Gastroesophageal sphincter (tissue), 4 donors: ENCODE results near the gene COLQ. TPM values are rescaled to one million over a fixed set of nuclear protein-coding genes. Genes with fewer than 3 reads are reported as not detected.

Experiments used
- ATAC-seq: fragments of 150-250 bp; one replicate; pipeline ENCODE4 v1.9.1; 2016; ENCODE audit warnings: mild to moderate bottlenecking, moderate library complexity
- H3K27ac ChIP-seq, 4 donors: fragments of 200-600 bp; sonication (generic) in 3 of 4; 1 replicate in 3 of 4; 2 replicates in 1 of 4; pipeline ENCODE4 v1.5.1; 2016 to 2019
- H3K27me3 ChIP-seq: fragments of 200-600 bp; sonication (generic); one replicate; pipeline ENCODE4 v1.5.1; 2019
- H3K36me3 ChIP-seq, 2 donors: fragments of 200-600 bp; sonication (generic); one replicate each; pipeline ENCODE4 v1.5.1; 2019; ENCODE audit warnings: control low read depth in 1 of 2
- H3K4me1 ChIP-seq, 3 donors: fragments of 200-600 bp; sonication (generic); 1 replicate in 2 of 3; 2 replicates in 1 of 3; pipeline ENCODE4 v1.5.1; 2016 to 2019; ENCODE audit warnings: control low read depth in 2 of 3
- H3K4me3 ChIP-seq, 2 donors: fragments of 200-600 bp; sonication (generic); one replicate each; pipeline ENCODE4 v1.5.1; 2019; ENCODE audit warnings: mild to moderate bottlenecking in 1 of 2, moderate library complexity in 1 of 2
- H3K9me3 ChIP-seq, 3 donors: fragments of 200-600 bp; sonication (generic); one replicate each; pipeline ENCODE4 v1.5.1; 2017 to 2019; ENCODE audit warnings: control low read depth in 2 of 3
- CTCF ChIP-seq, 4 experiments: fragments of 200-600 bp in 2 of 4; fragments of 450-650 bp in 2 of 4; sonication (generic) in 1 of 4; IDR thresholded peaks; one replicate each; pipeline ENCODE4 v1.5.1; 2017 to 2019; ENCODE audit warnings: antibody characterized with exemption in 4 of 4, mild to moderate bottlenecking in 2 of 4, moderate library complexity in 2 of 4
- EP300 ChIP-seq: sonication (generic); formaldehyde crosslinking; IDR thresholded peaks from one replicate; pipeline ENCODE4 v1.6.1; 2017; ENCODE audit warnings: antibody characterized with exemption, mild to moderate bottlenecking
- POLR2A ChIP-seq, 2 donors: fragments of 450-650 bp; IDR thresholded peaks; one replicate each; pipeline ENCODE4 v1.6.1; 2017; ENCODE audit warnings: antibody characterized with exemption in 2 of 2, mild to moderate bottlenecking in 2 of 2, moderate library complexity in 1 of 2
- POLR2AphosphoS5 ChIP-seq: sonication (generic); formaldehyde crosslinking; IDR thresholded peaks from one replicate; pipeline ENCODE4 v1.6.1; 2017; ENCODE audit warnings: antibody characterized with exemption
- WGBS, 2 donors: methylation state at CpG; one replicate each; pipeline ENCODE4 v1.1.5; 2018; ENCODE audit warnings: low coverage in 1 of 2; 5-methylcytosine and 5-hydroxymethylcytosine counted together
- total RNA-seq, 4 donors: library from RNA; depleted of rRNA; stranded (reverse); fragments of >200 nt; gene quantifications; one replicate each; pipeline ENCODE4 v1.1.0, GENCODE V29; 2016

Gene COLQ
- total RNA-seq, 4 donors from 2014 or later, result 0.57 to 2.7 (median 1.8) TPM

DNA sequence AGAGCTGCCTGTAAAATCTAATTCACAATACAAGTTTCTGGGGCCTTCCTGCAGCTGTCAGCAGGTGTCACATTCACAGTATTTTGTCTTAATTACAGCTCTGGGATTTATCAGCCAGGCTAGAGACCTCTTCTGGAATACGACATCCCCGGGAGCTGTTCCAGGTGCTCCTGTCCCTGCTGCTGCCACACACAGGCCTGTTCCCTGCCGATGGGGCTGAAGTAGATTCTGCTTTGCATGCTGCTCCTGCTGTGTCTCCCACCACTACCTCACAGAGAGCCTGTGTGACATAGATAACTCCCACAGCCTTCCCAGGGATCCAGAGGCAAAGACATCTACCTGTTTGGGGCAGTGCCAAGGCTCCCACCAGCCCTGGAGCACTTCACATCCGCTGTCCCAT is 20.4 kb downstream of the COLQ start:
- 0% methylated on average over 1 of the region's 4 CpGs; no CpG with 5 or more reads in 1 of the 2 donors for WGBS, 2 donors
- Histone ChIP-seq H3K4me3 (no peak overlapping the region), H3K27ac (no peak overlapping the region), H3K27me3 (no peaks in the 10 kb centered on the region), H3K9me3 (no peaks in the 10 kb centered on the region), H3K36me3 (no peaks in the 10 kb centered on the region), H3K4me1 (peaks cover 0 to 26% (median 3%) of the 10 kb centered on the region in 3 donors)
- TF ChIP-seq EP300 (no peak), POLR2A (IDR thresholded peaks at IDR 0.05) (no peak), POLR2AphosphoS5 (no peak), CTCF (IDR thresholded peaks at IDR 0.05) (no peak)
- no peak for ATAC-seq

GRCh38 chr3:15500107-15500724 is 21.3 kb downstream of the COLQ start:
- H3K36me3 ChIP-seq, result no peaks in the 10 kb centered on the region
- H3K27me3 ChIP-seq, result no peaks in the 10 kb centered on the region
- H3K4me1 ChIP-seq, result peaks cover 0 to 35% (median 11%) of the 10 kb centered on the region in 3 donors
- ATAC-seq, result no peak
- H3K27ac ChIP-seq, result no peak overlapping the region
- TF ChIP-seq EP300 (no peak), POLR2AphosphoS5 (no peak), POLR2A (IDR thresholded peaks at IDR 0.05) (no peak)
- H3K9me3 ChIP-seq, result no peaks in the 10 kb centered on the region
- WGBS, 2 donors, result 41 to 67% methylated on average over 3 of the region's 3 CpGs
- H3K4me3 ChIP-seq, result no peak overlapping the region

DNA sequence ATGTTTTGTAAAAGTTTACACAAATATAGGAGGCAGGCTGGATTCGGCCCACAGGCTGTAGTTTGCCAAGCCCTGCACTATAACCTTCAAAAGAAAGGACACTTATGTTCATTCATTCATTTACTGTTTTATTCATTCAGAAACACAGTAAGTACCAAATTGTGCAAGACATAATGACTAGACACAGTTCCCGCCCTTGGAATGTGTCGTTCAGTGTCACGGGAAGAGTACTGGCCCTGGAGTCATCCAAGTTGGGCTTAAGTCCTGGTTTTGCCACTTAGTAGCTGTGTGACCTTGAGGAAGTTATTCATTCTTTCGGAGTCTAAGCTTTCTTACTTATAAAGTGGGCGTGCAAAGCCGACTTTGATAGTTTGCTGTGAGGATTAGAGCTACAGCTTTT is 22.0 kb downstream of the COLQ start:
- WGBS, 2 donors, result 82 to 100% methylated on average over 1 to 7 of the region's 7 CpGs
- Histone ChIP-seq H3K4me1 (peaks cover 0 to 42% (median 11%) of the 10 kb centered on the region in 3 donors), H3K9me3 (no peaks in the 10 kb centered on the region), H3K27me3 (no peaks in the 10 kb centered on the region), H3K27ac (no peak overlapping the region), H3K4me3 (no peak overlapping the region), H3K36me3 (no peaks in the 10 kb centered on the region)
- peak; percentile 23 for ATAC-seq
- no peak for TF ChIP-seq EP300
- no peak for TF ChIP-seq POLR2A (IDR thresholded peaks at IDR 0.05)
- no peak for TF ChIP-seq CTCF (IDR thresholded peaks at IDR 0.05)
- no peak for TF ChIP-seq POLR2AphosphoS5

GRCh38 chr3:15498431-15499214 is 22.9 kb downstream of the COLQ start:
- Histone ChIP-seq H3K9me3 (no peaks in the 10 kb centered on the region), H3K4me3 (no peak overlapping the region), H3K27me3 (no peaks in the 10 kb centered on the region), H3K4me1 (peaks cover 0 to 50% (median 11%) of the 10 kb centered on the region in 3 donors), H3K27ac (no peak overlapping the region), H3K36me3 (no peaks in the 10 kb centered on the region)
- no peak for TF ChIP-seq POLR2AphosphoS5
- TF ChIP-seq EP300, result no peak
- TF ChIP-seq POLR2A (IDR thresholded peaks at IDR 0.05), result no peak
- TF ChIP-seq CTCF (IDR thresholded peaks at IDR 0.05), result no peak
- 72 to 80% methylated on average over 1 to 4 of the region's 14 CpGs for WGBS, 2 donors
- peak; percentile 17 for ATAC-seq

DNA sequence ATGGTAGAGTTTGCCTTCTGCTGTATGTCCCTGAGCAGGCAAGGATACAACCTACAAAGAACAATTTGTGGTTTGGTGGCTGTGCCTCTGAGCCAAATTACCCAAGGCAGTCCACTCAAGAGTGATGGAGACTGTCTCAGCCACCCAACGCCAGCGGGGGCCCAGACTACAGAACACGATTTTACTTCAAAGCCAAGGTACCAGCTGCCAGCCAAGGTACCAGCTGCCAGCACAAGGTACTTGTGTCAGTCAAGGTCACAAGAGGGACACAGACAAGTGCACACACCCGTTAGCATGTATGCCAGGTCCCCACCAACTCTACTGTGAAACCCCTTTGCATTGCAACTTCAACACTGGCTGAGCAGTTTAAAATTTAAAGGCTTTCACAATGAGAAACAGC is 23.5 kb downstream of the COLQ start:
- H3K4me1 ChIP-seq, result peaks cover 0 to 50% (median 11%) of the 10 kb centered on the region in 3 donors
- no peak for ATAC-seq
- H3K27ac ChIP-seq, result no peak overlapping the region
- no peaks in the 10 kb centered on the region for H3K27me3 ChIP-seq
- TF ChIP-seq POLR2A (IDR thresholded peaks at IDR 0.05), result no peak
- TF ChIP-seq POLR2AphosphoS5, result no peak
- TF ChIP-seq EP300, result no peak
- TF ChIP-seq CTCF (IDR thresholded peaks at IDR 0.05), result no peak
- WGBS, 2 donors, result 85% methylated on average over 4 of the region's 4 CpGs; no CpG with 5 or more reads in 1 of the 2 donors
- no peaks in the 10 kb centered on the region for H3K9me3 ChIP-seq
- no peak overlapping the region for H3K4me3 ChIP-seq
- H3K36me3 ChIP-seq, result no peaks in the 10 kb centered on the region
